Hepatic stellate cell (primary cell): ENCODE data around the gene VENTX.

Experiments used
- DNase-seq: peaks from one replicate; pipeline ENCODE4 v3.0.0; 2011; ENCODE audit warnings: low spot score

VENTX gene, protein sequence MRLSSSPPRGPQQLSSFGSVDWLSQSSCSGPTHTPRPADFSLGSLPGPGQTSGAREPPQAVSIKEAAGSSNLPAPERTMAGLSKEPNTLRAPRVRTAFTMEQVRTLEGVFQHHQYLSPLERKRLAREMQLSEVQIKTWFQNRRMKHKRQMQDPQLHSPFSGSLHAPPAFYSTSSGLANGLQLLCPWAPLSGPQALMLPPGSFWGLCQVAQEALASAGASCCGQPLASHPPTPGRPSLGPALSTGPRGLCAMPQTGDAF

GRCh38 chr10:133237588-133238465 lies at the start of gene VENTX:
Gene VENTX, plus strand, starts transcription at chr10:133237855. Its CDS starts 60 bp downstream, at chr10:133237915.
- no peak for DNase-seq

DNA sequence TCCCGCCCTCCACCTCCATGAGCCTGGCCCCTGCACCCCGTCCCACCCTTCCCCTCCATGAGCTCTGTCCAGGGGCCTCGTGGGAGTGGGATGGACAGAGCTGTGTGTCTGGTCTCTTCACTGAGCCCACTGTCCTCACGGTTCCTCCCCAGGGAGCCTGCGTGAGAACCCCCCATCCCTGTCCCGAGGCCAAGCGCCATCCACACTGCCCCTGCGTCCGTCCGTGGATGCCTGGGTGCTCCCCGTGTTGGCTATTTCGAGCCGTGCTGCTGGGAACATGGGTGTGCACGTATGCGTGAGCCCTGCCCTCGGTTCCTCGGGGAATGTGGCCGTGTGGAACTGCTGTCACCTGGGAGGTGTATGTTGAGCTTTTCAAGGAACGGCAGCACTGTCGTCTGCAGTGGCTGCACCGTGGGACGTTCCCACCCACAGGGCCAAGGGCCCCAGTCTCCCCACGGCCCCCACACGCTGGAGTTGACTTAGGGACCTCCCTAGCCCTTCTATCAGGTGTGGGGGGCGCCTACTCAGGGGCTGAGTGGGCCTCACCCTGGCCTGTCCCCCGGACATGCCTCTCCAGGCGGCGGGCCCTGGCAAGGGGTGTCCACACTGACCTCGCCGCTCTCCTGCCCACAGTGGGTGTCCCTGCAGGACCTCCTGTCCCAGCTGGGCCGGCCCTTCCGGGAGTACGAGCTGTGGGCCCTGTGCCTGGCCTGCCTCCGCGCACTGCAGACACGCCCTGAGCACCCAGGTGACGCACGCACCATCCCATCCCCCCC lies 49.6 kb upstream of the VENTX start:
- no peak for DNase-seq

- no peak for DNase-seq
Observed at GRCh38 chr10:133189256-133189655, 48.4 kb upstream of the VENTX start.

DNA sequence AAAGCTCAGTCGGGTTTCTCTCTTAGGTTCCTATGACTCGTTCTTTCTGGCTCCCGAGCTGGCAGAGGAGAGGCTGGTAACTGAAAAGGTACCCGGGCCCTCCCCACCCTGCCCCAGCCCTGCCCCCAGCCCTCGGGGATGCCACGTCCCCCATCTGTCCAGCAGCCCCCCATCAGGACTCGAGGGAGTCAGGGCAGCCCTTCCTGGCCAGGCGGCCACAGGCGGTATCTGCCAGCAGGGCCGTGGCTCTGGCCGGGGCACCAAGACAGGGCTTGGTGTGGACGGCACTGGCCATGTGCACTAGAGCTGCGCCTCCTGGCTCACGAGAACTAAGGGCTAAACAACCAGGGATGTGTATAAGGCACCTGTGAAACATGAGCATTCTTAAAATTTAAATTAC lies 47.9 kb upstream of the VENTX start:
- DNase-seq = no peak

- DNase-seq = no peak
Observed at GRCh38 chr10:133190225-133190624, 47.4 kb upstream of the VENTX start.

GRCh38 chr10:133191651-133192050 lies 46.0 kb upstream of the VENTX start:
- no peak for DNase-seq

DNA sequence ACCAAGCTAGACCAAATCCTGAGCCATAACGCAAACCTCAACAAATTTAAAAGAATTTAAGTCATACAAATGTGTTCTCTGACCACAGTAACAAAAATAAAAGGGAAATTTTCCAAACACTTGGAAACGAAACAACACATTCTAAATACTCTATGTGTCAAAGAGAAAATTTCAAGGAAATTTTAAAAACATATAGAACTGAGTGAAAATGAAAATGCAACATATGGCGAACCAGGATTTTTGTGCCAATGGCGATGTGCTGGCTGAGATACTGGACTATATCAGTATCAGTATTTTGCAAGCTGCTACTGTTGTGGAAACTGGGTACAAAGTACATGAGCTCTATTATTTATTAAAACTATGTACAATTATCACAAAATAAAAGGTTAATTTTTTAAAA lies 43.5 kb upstream of the VENTX start:
- DNase-seq = no peak

GRCh38 chr10:133195096-133195495 lies 42.6 kb upstream of the VENTX start:
- no peak for DNase-seq

- no peak for DNase-seq
Observed at GRCh38 chr10:133195611-133196010, 42.0 kb upstream of the VENTX start.

GRCh38 chr10:133196221-133196915 lies 41.3 kb upstream of the VENTX start:
- no peak for DNase-seq

DNA sequence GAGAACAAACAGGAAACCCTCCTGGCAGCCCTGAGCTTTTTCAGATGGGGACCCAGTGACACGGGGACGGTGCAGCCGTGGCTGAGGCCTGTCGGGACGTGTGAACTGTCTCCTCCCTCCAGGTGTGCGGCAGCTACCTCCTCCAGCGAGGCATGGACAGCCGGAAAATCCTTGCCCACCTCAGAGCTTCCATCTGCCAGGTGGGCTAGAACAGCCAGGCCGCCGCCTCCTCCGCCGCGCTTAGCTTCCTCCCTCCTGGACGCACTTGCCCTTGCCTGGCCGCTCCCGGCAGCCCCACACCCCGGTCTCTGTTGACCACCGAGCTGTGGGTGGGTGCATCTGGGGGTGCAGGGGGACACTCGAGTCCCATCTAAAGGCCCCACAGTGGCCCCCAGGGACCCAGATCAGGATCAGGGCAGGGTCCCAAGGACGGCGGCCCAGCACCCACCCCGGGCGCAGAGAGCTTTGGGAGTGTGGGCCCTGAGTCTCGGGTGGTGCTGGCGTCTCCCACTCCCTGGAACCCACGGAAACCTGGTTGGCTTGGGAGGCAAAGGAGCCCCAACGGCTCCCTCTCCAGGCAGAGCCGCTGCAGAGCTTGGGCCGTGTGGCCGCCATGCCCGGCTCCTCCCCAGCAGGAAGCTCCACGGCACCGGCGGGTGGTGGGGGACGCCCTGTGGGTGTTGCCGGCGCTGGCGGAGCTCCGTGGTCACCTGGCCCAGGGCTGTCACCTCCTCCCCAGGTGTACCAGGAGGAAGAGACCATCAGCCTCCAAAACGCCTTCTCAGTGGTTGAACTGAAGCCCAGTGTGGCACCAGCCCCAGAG lies 40.5 kb upstream of the VENTX start:
- DNase-seq = no peak

DNA sequence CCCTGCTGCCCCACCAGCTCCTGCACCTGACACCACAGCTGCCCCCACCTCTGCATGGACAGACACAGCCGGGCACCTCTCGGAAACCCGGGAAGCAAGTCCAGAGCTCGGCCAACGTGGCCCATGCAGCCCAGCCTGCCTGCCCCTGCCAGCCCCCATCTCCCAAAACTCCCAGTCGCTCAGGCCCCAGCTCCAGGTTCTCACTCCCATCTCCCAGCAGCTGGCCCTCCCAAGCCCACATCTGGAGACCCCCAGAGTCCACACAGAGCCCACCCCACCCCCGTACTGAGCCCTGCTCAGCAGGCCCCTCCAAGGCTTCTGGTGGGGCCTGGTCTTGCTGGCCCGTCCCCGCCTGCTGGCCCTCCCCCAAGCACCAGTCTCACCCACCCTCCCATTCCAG lies 39.9 kb upstream of the VENTX start:
- DNase-seq = no peak

DNA sequence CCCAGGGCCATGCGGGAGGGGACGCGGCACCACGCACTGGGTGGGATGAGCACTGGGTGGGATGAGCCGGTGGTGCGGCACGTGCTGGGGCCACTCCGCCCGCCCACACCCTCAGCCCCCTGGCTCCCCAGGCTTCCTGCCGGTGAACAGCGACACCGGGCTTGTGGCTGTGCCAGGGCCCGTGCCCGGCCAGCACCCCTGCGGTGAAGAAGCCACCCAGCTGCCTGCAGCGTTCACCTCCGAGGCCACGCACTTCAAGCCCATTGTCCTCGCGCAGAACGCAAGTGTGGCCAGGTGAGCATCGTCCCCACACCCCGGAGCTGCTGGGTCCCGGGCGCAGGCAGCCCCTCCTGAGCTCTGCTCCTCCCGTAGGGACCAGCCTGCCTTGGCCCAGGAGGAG lies 39.4 kb upstream of the VENTX start:
- DNase-seq = no peak

GRCh38 chr10:133198621-133199487 lies 38.8 kb upstream of the VENTX start:
- no peak for DNase-seq

DNA sequence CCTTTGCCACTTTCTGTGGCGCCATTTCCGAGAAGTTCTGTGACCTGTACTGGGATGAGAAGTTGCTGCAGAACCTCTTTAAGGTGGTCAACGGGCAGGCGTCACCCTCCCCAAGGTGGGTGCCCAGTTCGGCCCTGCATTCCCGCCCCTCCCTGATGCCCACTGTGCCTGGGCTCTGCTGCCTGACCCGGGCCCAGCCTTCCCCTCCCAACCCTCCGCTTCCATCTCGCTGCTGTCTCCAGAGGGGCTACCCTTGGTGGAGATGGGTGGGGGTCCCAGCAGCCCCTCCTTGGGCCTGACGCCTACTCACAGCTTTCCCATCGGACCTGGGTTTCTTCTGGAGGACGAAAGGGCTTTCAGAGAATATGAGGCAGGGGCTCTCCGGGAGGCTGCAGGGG lies 38.2 kb upstream of the VENTX start:
- DNase-seq = no peak

- no peak for DNase-seq
Observed at GRCh38 chr10:133199992-133200611, 37.6 kb upstream of the VENTX start.

- DNase-seq = no peak
Observed at GRCh38 chr10:133200621-133201031, 37.0 kb upstream of the VENTX start.

GRCh38 chr10:133201151-133201947 lies 36.3 kb upstream of the VENTX start:
- no peak for DNase-seq
